Left cardiac atrium (tissue), 4 donors: ENCODE data around the gene AKAP11. TPM values are rescaled to one million over a fixed set of nuclear protein-coding genes. Genes with fewer than 3 reads are reported as not detected.
A peak's percentile ranks its signal among the peaks of the same experiment; 100 is the strongest.

ENCODE experiments used
- ATAC-seq, 2 donors: fragments of 200-7000 bp; cut with Tn5 transposase; one replicate each; pipeline ENCODE4 v1.9.1; 2020; ENCODE audit warnings: mild to moderate bottlenecking in 2 of 2, moderate library complexity in 2 of 2
- DNase-seq: peaks from one replicate; pipeline ENCODE4 v3.0.0-alpha.2; 2020
- intact Hi-C, 2 donors: fragments of 100-400 bp; cut with DNase I; formaldehyde crosslinking; loops; one replicate each; pipeline versions ENCODE4 v1.14.1 to v1.15.1; 2022 to 2023
- total RNA-seq, 2 donors: library from RNA; stranded (reverse); fragmentation: NEBNext Ultra II Directional; extraction: Animal tissue kit (Norgen Biotek cat#: 25700); gene quantifications; one replicate each; pipeline ENCODE4 v1.2.1, GENCODE V29; 2021
- donor health status: DM: no; HTN: yes; CAD: no.
- donor health status: DM: no; HTN: yes; CAD: no; lungs with severe emphysema.
- donor health status: DM: yes; HTN: yes; CAD: no.
- donor health status: Dilated cardiomyopathy.

The AKAP11 gene
- total RNA-seq, 2 donors from 2014 or later, result 21.6 to 33.7 TPM

DNA sequence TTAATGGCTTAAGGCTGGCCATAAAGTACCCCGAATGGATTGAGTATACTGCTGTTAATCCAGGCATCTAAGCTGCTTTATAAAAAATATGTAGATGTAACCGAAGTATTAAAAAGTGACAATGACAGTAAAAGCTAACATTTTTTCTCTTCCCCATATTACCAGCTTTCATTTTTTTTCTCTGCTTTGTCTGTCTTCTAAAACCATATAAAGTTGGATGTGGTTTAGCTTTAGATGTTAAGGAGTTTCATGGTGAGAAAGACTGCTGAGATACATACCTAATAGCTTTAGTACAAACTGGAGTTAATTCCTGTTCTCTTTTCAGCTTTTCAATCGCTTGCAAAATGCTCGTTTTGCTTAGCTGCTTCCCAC, 838 bp downstream of the AKAP11 start:
- DNase-seq (no peak), ATAC-seq (no peak)
- intact Hi-C loops, result no loop called here

- intact Hi-C loops, result no loop called here
- ATAC-seq, result no peak
- DNase-seq, result no peak
Measured at GRCh38 chr13:42274386-42275097, 2.6 kb downstream of the AKAP11 start.

DNA sequence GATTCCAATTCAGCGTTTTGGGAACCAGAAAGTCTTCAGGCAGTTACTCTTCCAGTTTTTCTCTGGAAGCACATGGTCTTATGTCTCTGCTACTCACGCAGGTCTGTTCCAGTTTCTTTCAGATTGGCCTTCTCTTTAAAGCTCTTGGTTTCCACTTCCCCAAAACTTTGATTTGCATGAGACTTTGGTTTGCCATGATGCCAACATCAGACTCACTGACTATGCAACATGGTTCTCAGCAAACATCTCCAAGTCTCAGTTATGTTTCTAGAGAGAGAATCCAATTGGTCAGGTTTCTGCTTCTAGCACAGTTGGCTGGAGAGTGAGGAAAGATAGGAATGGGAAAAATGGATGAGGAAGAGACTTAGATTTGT, 3.1 kb downstream of the AKAP11 start:
- DNase-seq (no peak), ATAC-seq (no peak)
- intact Hi-C loops, result no loop called here

DNA sequence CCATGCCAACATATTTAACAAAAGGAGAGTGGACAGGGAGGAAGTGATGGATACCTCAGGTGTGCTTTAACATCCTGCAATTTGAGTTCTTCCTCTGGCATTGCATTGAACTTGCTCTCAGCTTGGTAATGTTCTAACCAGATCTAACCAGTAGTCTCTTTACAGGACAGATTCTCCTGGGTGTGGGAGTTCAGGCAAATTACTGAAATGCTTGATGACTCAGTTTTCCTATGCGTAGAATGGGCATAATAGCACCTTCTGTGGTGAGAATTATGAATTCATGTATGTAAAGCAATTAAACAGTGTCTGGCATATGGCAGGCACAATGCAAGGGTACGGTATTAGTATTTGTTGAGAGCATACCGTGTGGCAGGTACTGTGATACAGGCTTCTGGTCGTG, 3.6 kb downstream of the AKAP11 start:
- DNase-seq (no peak), ATAC-seq (no peak)
- intact Hi-C loops, result no loop called here

GRCh38 chr13:42276683-42277082, 4.7 kb downstream of the AKAP11 start:
- ATAC-seq, result no peak

GRCh38 chr13:42277618-42278276, 5.8 kb downstream of the AKAP11 start:
- intact Hi-C loops, result no loop called here
- no peak for DNase-seq
- ATAC-seq, result peak in 1 of 2 donors; percentile 12

More at GRCh38 chr13:42276683-42277082, 4.7 kb downstream of the AKAP11 start:
- DNase-seq, result no peak
- intact Hi-C loops, result no loop called here

GRCh38 chr13:42279080-42279479, 7.1 kb downstream of the AKAP11 start:
- DNase-seq, result no peak
- intact Hi-C loops, result no loop called here
- no peak for ATAC-seq

GRCh38 chr13:42279986-42280385, 8.0 kb downstream of the AKAP11 start:
- ATAC-seq, result no peak
- intact Hi-C loops, result no loop called here
- no peak for DNase-seq

GRCh38 chr13:42280537-42280936, 8.6 kb downstream of the AKAP11 start:
- intact Hi-C loops, result no loop called here
- ATAC-seq, result peak in 1 of 2 donors; percentile 33
- DNase-seq, result no peak

DNA sequence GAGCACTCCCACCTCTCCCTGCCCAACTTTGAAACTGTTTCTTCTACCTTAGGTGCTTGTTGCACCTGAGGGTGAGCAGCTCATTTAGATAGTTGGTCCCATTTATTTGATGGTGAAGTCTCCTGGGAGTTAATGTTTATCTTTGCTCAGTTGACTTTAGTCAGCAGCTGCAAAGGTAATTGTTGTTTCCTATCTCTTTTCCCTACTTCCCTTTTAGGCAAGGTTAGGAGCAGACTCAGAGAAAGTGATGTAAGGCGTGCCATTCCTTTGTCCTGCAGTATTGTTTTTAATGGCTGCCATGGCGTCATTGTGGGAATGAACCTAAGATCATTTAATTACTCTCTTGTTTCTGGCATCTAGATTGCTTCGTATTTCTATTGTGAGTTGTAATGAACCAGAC, 11.6 kb downstream of the AKAP11 start:
- no peak for DNase-seq
- no peak for ATAC-seq
- intact Hi-C loops, result no loop called here

DNA sequence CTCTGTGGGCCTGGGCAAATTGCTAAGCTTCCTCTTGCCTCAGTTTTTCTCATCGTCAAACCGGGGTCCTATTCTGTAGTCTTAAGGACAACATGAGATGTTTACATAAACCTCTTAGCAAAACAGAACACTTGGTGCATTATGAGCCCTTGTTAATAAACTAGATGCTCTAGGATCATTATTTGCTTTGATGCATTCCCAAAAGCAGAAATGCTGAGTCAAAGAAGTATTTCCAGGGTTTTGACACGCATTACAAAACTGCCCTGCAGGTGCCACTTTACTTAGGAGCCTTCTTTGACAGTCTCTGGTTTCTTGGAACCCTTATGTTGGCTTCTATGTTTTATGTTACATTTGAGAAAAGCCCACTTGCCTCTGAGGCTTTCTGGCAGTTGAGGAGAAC, 12.1 kb downstream of the AKAP11 start:
- DNase-seq (no peak), ATAC-seq (no peak)
- intact Hi-C loops, result no loop called here

DNA sequence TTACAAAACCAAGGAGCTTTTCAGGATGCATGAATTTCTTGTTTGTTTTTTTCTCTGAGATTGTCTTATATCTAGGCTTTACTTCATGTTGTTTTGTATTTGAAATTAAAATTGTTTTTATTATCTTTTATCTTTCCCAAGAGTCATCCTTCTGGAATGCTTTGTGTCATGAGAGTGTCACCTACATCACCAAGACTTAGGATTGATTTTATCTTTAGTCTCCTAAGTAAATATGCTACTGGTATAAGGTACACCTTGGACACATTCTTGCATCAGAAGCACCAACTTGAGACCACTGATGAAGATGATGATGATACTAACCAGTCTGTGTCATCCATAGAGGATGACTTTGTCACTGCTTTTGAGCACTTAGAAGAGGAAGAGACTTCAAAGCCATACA, 26.4 kb downstream of the AKAP11 start:
- intact Hi-C loops, result no loop called here
- DNase-seq (no peak), ATAC-seq (no peak)

- ATAC-seq, result no peak
- intact Hi-C loops, result no loop called here
- DNase-seq, result no peak
Measured at GRCh38 chr13:42305503-42305902, 33.6 kb downstream of the AKAP11 start.

DNA sequence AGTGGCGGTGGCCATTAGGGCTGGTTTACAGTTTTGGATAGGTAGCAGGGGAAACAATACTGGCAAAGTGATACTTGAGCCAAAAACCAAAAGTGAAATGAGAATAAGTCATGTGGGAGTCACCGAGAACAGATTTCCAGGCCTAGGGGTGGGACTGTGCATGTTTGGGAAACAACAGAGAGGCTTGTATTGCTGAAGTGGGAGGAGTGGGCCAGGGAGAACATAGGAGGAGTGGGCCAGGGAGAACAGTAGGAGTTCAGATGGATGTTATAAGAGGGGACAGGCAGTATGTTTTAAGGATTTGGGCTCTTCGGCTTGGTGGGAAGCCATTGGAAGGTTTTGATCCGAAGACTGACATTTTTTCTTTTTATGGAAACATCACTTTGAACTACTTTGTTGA, 35.5 kb downstream of the AKAP11 start:
- ATAC-seq, result no peak
- intact Hi-C loops, result no loop called here
- DNase-seq, result no peak

- no peak for DNase-seq
- intact Hi-C loops, result no loop called here
- ATAC-seq, result no peak
Measured at GRCh38 chr13:42312817-42313431, 41.0 kb downstream of the AKAP11 start.

DNA sequence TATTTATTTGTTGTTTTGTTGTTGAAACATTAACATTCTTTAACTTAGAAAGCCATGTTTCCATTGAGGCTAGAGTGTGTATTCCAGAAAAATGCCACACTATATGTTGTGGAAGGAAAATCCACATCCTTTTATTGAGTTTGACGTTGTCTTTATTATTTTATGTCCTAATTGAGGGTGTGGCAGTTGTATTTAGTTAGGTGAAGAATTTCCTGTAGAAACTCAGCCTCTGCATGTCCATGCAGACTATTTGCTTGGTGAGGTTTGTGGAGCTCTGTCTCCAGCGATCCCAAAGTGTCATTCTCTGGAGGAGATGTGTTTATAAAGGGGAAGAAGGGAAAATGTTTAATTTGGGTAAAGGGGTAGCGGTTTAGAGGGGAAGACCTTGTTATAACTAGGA, 46.6 kb downstream of the AKAP11 start:
- intact Hi-C loops, result no loop called here
- ATAC-seq (no peak), DNase-seq (no peak)

DNA sequence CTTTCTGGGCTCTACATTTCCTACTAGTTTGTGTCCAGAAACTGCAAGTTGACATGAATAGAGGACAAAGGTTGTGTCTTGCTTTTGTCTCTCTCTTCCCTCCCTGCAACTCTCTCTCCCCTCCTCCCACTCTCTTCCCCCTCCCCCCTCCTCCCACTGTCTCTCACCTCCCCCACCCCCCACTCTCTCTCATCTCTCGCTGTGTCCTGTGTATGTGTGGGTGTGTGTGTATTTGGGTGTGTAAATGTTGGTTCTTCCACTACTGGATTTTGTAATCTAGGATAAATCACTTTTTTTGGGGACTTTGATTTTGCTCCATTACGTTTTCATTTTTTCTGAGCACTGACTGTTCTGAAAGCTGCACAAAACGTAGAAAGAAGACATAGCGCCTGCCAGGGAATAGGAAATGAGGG, 48.4 kb downstream of the AKAP11 start:
- DNase-seq (no peak), ATAC-seq (no peak)
- intact Hi-C loops, result no loop called here

- intact Hi-C loops, result no loop called here
- ATAC-seq (no peak), DNase-seq (no peak)
Measured at GRCh38 chr13:42322806-42323205, 50.9 kb downstream of the AKAP11 start.

- DNase-seq, result no peak
- ATAC-seq, result no peak
- intact Hi-C loops, result no loop called here
Measured at GRCh38 chr13:42324704-42325103, 52.8 kb downstream of the AKAP11 start.

GRCh38 chr13:42327725-42328124, 55.8 kb downstream of the AKAP11 start:
- no peak for ATAC-seq
- intact Hi-C loops, result no loop called here

GRCh38 chr13:42328672-42329071, 56.7 kb downstream of the AKAP11 start:
- intact Hi-C loops, result no loop called here
- DNase-seq (no peak), ATAC-seq (no peak)

More at GRCh38 chr13:42327725-42328124, 55.8 kb downstream of the AKAP11 start:
- no peak for DNase-seq
